B cell (primary cell): ENCODE results near the gene AOPEP. TPM values are rescaled to one million over a fixed set of nuclear protein-coding genes. Genes with fewer than 3 reads are reported as not detected.

ENCODE experiments used
- ATAC-seq: fragments of 200-7000 bp; cut with Tn5 transposase; one replicate; pipeline ENCODE4 v1.10.0; 2021; ENCODE audit warnings: low read depth, mild to moderate bottlenecking, moderate number of reproducible peaks, moderate library complexity
- CTCF ChIA-PET: fragments of 350-600 bp; sonication (Branson Sonifier 250); formaldehyde crosslinking; loops from one replicate; lab custom pipeline; 2021; ENCODE audit warnings: antibody characterized with exemption, inconsistent platforms; lab: Charles Lee
- POLR2A ChIA-PET: fragments of 350-600 bp; sonication (Branson Sonifier 250); formaldehyde crosslinking; loops from one replicate; lab custom pipeline; 2021; ENCODE audit warnings: antibody characterized with exemption; lab: Charles Lee
- DNase-seq: peaks from one replicate; pipeline ENCODE4 v3.0.0; 2013
- H2AFZ ChIP-seq: 2 replicates; pipeline ENCODE4 v1.6.1; 2012; ENCODE audit warnings: mild to moderate bottlenecking, low read depth, low read length; ENCODE audit not compliant: insufficient read depth, poor library complexity, severe bottlenecking
- H3K27ac ChIP-seq, 2 donors: 1 replicate in 1 of 2; 2 replicates in 1 of 2; pipeline ENCODE4 v1.5.1; 2012 to 2013; ENCODE audit warnings: low read length in 2 of 2, mild to moderate bottlenecking in 2 of 2, moderate library complexity in 1 of 2
- H3K27me3 ChIP-seq, 4 experiments: fragments of 200-600 bp in 1 of 4; sonication (generic) in 1 of 4; replicated peaks in 1 of 4; 1 replicate in 2 of 4; 2 replicates in 2 of 4; pipeline versions ENCODE4 v1.6.1 to v1.7.0; 2013 to 2016; ENCODE audit warnings: low read length in 3 of 4, mild to moderate bottlenecking in 2 of 4, mixed read lengths in 1 of 4, moderate library complexity in 1 of 4; ENCODE audit not compliant: insufficient read depth in 4 of 4, control insufficient read depth in 3 of 4; ENCODE audit errors: control extremely low read depth in 1 of 4
- H3K36me3 ChIP-seq, 2 experiments: replicated peaks in 1 of 2; 1 replicate in 1 of 2; 2 replicates in 1 of 2; pipeline versions ENCODE4 v1.6.1 to v1.7.1; 2013; ENCODE audit warnings: low read length in 1 of 2; ENCODE audit not compliant: insufficient read depth in 2 of 2, control insufficient read depth in 1 of 2; ENCODE audit errors: control extremely low read depth in 1 of 2, extremely low read depth in 1 of 2
- H3K4me1 ChIP-seq, 2 donors: fragments of 200-600 bp in 1 of 2; sonication (generic) in 1 of 2; 1 replicate in 1 of 2; 2 replicates in 1 of 2; pipeline versions ENCODE4 v1.5.1 to v1.6.1; 2013 to 2017; ENCODE audit warnings: low read length in 2 of 2; ENCODE audit not compliant: control insufficient read depth in 2 of 2, insufficient read depth in 2 of 2
- H3K4me2 ChIP-seq: replicated peaks from 2 replicates; pipeline ENCODE3; 2012; ENCODE audit warnings: mild to moderate bottlenecking, low read depth, low read length; ENCODE audit not compliant: poor library complexity, severe bottlenecking
- H3K4me3 ChIP-seq, 5 experiments: fragments of 200-600 bp in 1 of 5; sonication (generic) in 1 of 5; 1 replicate in 3 of 5; 2 replicates in 2 of 5; pipeline versions ENCODE4 v1.5.1 to v1.7.0; 2011 to 2016; ENCODE audit warnings: low read length in 4 of 5, mild to moderate bottlenecking in 4 of 5, low read depth in 2 of 5, control low read depth in 1 of 5, moderate library complexity in 1 of 5; ENCODE audit not compliant: insufficient read depth in 1 of 5; ENCODE audit errors: control extremely low read depth in 1 of 5, extremely low read depth in 1 of 5
- H3K79me2 ChIP-seq: fragments of 200-600 bp; sonication (generic); one replicate; pipeline ENCODE4 v1.6.0; 2016; ENCODE audit warnings: low read length; ENCODE audit not compliant: control insufficient read depth, insufficient read depth
- H3K9ac ChIP-seq: fragments of 200-600 bp; sonication (generic); 2 replicates; pipeline ENCODE4 v1.6.1; 2017; ENCODE audit warnings: mild to moderate bottlenecking, low read length, moderate library complexity
- H3K9me3 ChIP-seq, 3 donors: one replicate each; pipeline versions ENCODE4 v1.6.1 to v1.7.1; 2013; ENCODE audit warnings: low read length in 2 of 3; ENCODE audit not compliant: control insufficient read depth in 2 of 3, insufficient read depth in 1 of 3; ENCODE audit errors: control extremely low read depth in 1 of 3
- H4K20me1 ChIP-seq: 2 replicates; pipeline ENCODE4 v1.6.0; 2012; ENCODE audit warnings: mild to moderate bottlenecking, low read length; ENCODE audit not compliant: insufficient read depth, control insufficient read depth, poor library complexity, severe bottlenecking
- H3K27ac Mint-ChIP-seq: one replicate; pipeline ENCODE4 v1.8.0; 2021; ENCODE audit warnings: mixed read lengths
- H3K27me3 Mint-ChIP-seq: one replicate; pipeline ENCODE4 v1.8.0; 2021; ENCODE audit warnings: mixed read lengths
- H3K4me1 Mint-ChIP-seq: one replicate; pipeline ENCODE4 v1.8.0; 2021; ENCODE audit warnings: mixed read lengths
- H3K4me3 Mint-ChIP-seq: one replicate; pipeline ENCODE4 v1.8.0; 2021; ENCODE audit warnings: mixed read lengths
- H3K9me3 Mint-ChIP-seq: one replicate; pipeline ENCODE4 v1.8.0; 2022; ENCODE audit warnings: mixed read lengths; ENCODE audit not compliant: insufficient read depth
- EZH2 ChIP-seq: IDR thresholded peaks from 2 replicates; pipeline ENCODE4 v1.6.1; 2012; ENCODE audit warnings: borderline replicate concordance, low read depth, mild to moderate bottlenecking, moderate library complexity, low read length; ENCODE audit not compliant: insufficient read depth, poor library complexity, severe bottlenecking
- WGBS: methylation state at CpG from one replicate; pipeline ENCODE4 v1.1.5; 2013; ENCODE audit warnings: missing lambda C conversion rate; ENCODE audit not compliant: insufficient coverage; 5-methylcytosine and 5-hydroxymethylcytosine counted together
- intact Hi-C: fragments of 100-400 bp; cut with micrococcal nuclease; formaldehyde crosslinking; loops from one replicate; pipeline ENCODE4 v1.10.0; 2022
- polyA plus RNA-seq: library from polyadenylated mRNA; depleted of rRNA; stranded (reverse); fragments of >200 nt; gene quantifications from 2 replicates; pipeline ENCODE4 v1.2.3, GENCODE V29; 2012
- total RNA-seq, 2 donors: library from RNA; stranded (reverse); fragments of 120-200 nt in 1 of 2; gene quantifications; 1 replicate in 1 of 2; 2 replicates in 1 of 2; pipeline versions ENCODE4 v1.2.3 to v1.2.4, GENCODE V29; 2013 to 2022
- TF ChIP-seq, protein P1 (sequence below): fragments of 200-600 bp; IDR thresholded peaks from one replicate; pipeline ENCODE4 v1.8.0; 2022; ENCODE audit warnings: antibody characterized with exemption, mild to moderate bottlenecking

AOPEP gene
- total and polyA plus RNA-seq, 2 donors (not counting 1 experiment from before 2014, with no cell fraction given) = 5.1 to 35.8 TPM

DNA sequence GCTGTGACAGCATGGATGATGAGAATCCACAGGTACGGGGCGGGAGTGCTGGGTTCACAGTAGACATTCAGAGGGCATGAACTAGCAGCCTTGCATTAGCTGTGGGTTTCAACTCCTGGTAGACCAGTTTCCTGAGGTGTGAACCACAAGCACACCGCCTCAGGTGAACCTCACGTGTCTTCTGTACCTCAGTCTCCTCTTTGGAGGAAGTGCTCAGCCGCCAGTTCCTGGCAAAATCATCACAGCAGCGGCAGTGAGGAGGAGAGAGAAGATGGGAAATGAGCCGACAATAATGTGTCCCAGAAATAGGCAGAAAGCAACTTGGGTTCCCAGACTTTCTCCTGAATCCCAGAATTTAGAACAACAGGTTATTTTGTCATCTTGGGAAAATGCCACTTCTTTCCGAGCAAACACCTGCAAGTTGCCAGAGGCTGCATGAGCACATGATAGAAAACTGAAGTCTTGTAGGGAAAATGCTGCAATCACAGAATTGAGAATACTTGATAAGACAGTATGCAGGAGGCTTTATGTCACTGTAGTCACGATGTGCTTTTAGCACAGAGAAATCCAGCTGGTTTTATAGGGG lies 258.5 kb downstream of the AOPEP start:
- CTCF ChIA-PET = no interaction called here
- Mint-ChIP-seq H3K9me3 (no peaks in the 10 kb centered on the region), H3K4me3 (no peak overlapping the region), H3K27me3 (no peaks in the 10 kb centered on the region), H3K27ac (no peak overlapping the region), H3K4me1 (no peaks in the 10 kb centered on the region)
- intact Hi-C loops = no loop called here
- Histone ChIP-seq H4K20me1 (no peaks in the 10 kb centered on the region), H3K9me3 (no peaks in the 10 kb centered on the region), H3K4me1 (no peaks in the 10 kb centered on the region), H3K4me3 (no peak overlapping the region), H2AFZ (no peak overlapping the region), H3K27ac (no peak overlapping the region), H3K4me2 (no peak overlapping the region), H3K36me3 (peaks cover 0 to 2% of the 10 kb centered on the region in 2 experiments), H3K27me3 (no peaks in the 10 kb centered on the region), H3K79me2 (no peaks in the 10 kb centered on the region), H3K9ac (no peak overlapping the region)
- no peak for TF ChIP-seq EZH2
- TF ChIP-seq, protein P1, sequence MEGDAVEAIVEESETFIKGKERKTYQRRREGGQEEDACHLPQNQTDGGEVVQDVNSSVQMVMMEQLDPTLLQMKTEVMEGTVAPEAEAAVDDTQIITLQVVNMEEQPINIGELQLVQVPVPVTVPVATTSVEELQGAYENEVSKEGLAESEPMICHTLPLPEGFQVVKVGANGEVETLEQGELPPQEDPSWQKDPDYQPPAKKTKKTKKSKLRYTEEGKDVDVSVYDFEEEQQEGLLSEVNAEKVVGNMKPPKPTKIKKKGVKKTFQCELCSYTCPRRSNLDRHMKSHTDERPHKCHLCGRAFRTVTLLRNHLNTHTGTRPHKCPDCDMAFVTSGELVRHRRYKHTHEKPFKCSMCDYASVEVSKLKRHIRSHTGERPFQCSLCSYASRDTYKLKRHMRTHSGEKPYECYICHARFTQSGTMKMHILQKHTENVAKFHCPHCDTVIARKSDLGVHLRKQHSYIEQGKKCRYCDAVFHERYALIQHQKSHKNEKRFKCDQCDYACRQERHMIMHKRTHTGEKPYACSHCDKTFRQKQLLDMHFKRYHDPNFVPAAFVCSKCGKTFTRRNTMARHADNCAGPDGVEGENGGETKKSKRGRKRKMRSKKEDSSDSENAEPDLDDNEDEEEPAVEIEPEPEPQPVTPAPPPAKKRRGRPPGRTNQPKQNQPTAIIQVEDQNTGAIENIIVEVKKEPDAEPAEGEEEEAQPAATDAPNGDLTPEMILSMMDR = no peak
- POLR2A ChIA-PET = no interaction called here
- DNase-seq (no peak), ATAC-seq (no peak)
- WGBS = 73% methylated on average over 8 of the region's 9 CpGs

GRCh38 chr9:94985649-94986048 lies 259.1 kb downstream of the AOPEP start:
- intact Hi-C loops = no loop called here
- Histone ChIP-seq H4K20me1 (no peaks in the 10 kb centered on the region), H3K27me3 (no peaks in the 10 kb centered on the region), H3K4me2 (no peak overlapping the region), H3K9ac (no peak overlapping the region), H3K36me3 (peaks cover 0 to 1% of the 10 kb centered on the region in 2 experiments), H3K9me3 (no peaks in the 10 kb centered on the region), H3K79me2 (no peaks in the 10 kb centered on the region), H3K4me3 (no peak overlapping the region), H3K4me1 (no peaks in the 10 kb centered on the region), H3K27ac (no peak overlapping the region), H2AFZ (no peak overlapping the region)
- H3K4me3 Mint-ChIP-seq = no peak overlapping the region
- POLR2A ChIA-PET = no interaction called here
- H3K4me1 Mint-ChIP-seq = no peaks in the 10 kb centered on the region
- DNase-seq (no peak), ATAC-seq (no peak)
- no peak for TF ChIP-seq EZH2
- TF ChIP-seq, protein P1 = no peak
- no peaks in the 10 kb centered on the region for H3K9me3 Mint-ChIP-seq
- no CpG with 5 or more reads among the region's 3 CpGs for WGBS
- CTCF ChIA-PET = no interaction called here
- no peaks in the 10 kb centered on the region for H3K27me3 Mint-ChIP-seq
- no peak overlapping the region for H3K27ac Mint-ChIP-seq
